GM12873 (cell line): ENCODE measurements around the gene TMEM198.

ENCODE experiments used
- CTCF ChIP-seq: IDR thresholded peaks from 2 replicates; pipeline ENCODE4 v1.5.1; 2012; ENCODE audit warnings: low read depth, mild to moderate bottlenecking, moderate library complexity, low read length, control low read depth; ENCODE audit not compliant: insufficient read depth; ENCODE audit errors: missing control alignments

Gene TMEM198

GRCh38 chr2:219573166-219573565 is 29.3 kb downstream of the TMEM198 start:
- TF ChIP-seq CTCF, result no peak

GRCh38 chr2:219574484-219575311 is 30.9 kb downstream of the TMEM198 start:
- no peak for TF ChIP-seq CTCF

- no peak for TF ChIP-seq CTCF
These were observed 32.0 kb downstream of the TMEM198 start for GRCh38 chr2:219575566-219576504.

- TF ChIP-seq CTCF, result no peak
These were observed 32.9 kb downstream of the TMEM198 start for GRCh38 chr2:219576505-219577388.

- TF ChIP-seq CTCF, result no peak
These were observed 35.2 kb downstream of the TMEM198 start for GRCh38 chr2:219578811-219579613.

GRCh38 chr2:219581346-219581745 is 37.5 kb downstream of the TMEM198 start:
- TF ChIP-seq CTCF, result no peak
